Uterus (tissue), 4 donors: ENCODE results near the gene MDC1. TPM values are rescaled to one million over a fixed set of nuclear protein-coding genes. Genes with fewer than 3 reads are reported as not detected.
A peak's percentile ranks its signal among the peaks of the same experiment; 100 is the strongest.

ENCODE experiments used
- DNase-seq, 2 donors: peaks; one replicate each; pipeline ENCODE4 v3.0.0-alpha.2; 2019 to 2020
- H3K27ac ChIP-seq, 2 donors: fragments of 200-600 bp; sonication (generic); 1 replicate in 1 of 2; 2 replicates in 1 of 2; pipeline ENCODE4 v1.5.1; 2016 to 2018
- H3K27me3 ChIP-seq, 2 donors: fragments of 200-600 bp; sonication (generic); one replicate each; pipeline ENCODE4 v1.5.1; 2018 to 2019; ENCODE audit warnings: control low read depth in 1 of 2
- H3K36me3 ChIP-seq, 2 donors: fragments of 200-600 bp; sonication (generic); one replicate each; pipeline ENCODE4 v1.5.1; 2019; ENCODE audit warnings: control low read depth in 1 of 2
- H3K4me1 ChIP-seq, 2 donors: fragments of 200-600 bp; sonication (generic); one replicate each; pipeline ENCODE4 v1.5.1; 2018 to 2019; ENCODE audit warnings: control low read depth in 1 of 2
- H3K4me3 ChIP-seq, 2 donors: fragments of 200-600 bp; sonication (generic); 1 replicate in 1 of 2; 2 replicates in 1 of 2; pipeline ENCODE4 v1.5.1; 2018 to 2019; ENCODE audit warnings: mild to moderate bottlenecking in 1 of 2
- H3K9me3 ChIP-seq, 2 donors: fragments of 200-600 bp; sonication (generic); one replicate each; pipeline ENCODE4 v1.5.1; 2019; ENCODE audit warnings: control low read depth in 1 of 2
- POLR2A ChIP-seq, 2 donors: fragments of 450-650 bp; IDR thresholded peaks; one replicate each; pipeline ENCODE4 v1.6.1; 2016; ENCODE audit warnings: antibody characterized with exemption in 2 of 2, mild to moderate bottlenecking in 1 of 2, moderate library complexity in 1 of 2
- intact Hi-C: fragments of 100-400 bp; cut with DNase I; formaldehyde crosslinking; loops from one replicate; pipeline ENCODE4 v1.15.1; 2023; ENCODE audit warnings: low total_unique reads
- total RNA-seq, 4 donors: library from RNA; depleted of rRNA in 3 of 4; stranded (reverse); fragments of >200 nt in 3 of 4; gene quantifications; one replicate each; pipeline versions ENCODE4 v1.1.0 to v1.2.4, GENCODE V29; 2014 to 2023
- TF ChIP-seq, protein P1 (sequence below), 4 experiments: fragments of 200-600 bp in 2 of 4; fragments of 450-650 bp in 2 of 4; sonication (generic) in 2 of 4; IDR thresholded peaks; one replicate each; pipeline ENCODE4 v1.5.1; 2016 to 2019; ENCODE audit warnings: antibody characterized with exemption in 4 of 4, mild to moderate bottlenecking in 2 of 4, moderate library complexity in 1 of 4
- donor health status: DM: yes; HTN: yes; CAD: no.

The MDC1 gene
- total RNA-seq, 4 donors from 2014 or later = 3.1 to 61.9 (median 10.2) TPM

DNA sequence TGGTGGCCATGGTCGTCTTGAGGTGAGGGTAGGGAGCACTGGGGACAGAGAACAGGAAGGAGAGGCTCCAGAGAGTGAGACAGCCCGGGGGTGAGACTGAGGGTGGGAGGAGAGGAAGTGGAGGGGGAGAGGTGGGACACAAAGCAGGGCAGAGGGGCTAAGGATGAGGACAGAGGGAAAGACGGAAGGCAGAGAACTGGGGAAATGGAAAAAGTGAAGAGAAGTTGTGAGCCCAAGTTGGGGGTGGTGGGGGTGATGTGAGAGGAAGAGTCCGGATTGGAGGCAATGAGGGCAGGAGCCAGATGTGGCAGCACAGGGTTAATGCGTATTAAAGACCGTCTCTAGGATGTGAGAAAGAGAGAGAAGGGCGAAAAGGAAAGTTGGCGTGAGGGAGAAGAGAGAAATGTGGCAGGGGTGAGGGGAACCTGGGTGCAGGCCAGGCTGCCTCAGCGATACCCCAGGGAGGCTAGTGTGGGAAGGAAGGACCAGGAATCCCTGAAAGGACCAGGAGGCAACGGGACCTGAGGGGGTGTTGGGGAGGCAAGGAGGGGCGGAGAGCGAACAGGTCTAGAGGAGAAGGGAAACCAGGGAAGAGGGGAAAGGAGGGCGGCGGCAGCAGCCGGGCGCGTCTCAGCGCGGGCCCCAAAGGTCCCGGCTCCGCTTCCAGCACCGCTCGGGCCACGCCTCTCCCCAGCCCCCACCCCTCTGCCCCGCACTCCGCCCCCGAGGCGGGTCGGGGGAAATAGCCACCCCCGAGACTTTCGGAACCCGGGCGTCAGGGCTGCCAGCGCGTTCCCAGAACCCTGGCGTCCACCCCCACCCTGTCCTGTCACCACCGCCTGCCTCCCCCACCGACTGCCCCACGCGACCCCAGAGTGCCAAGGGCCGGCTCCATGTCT lies 30.8 kb downstream of the MDC1 start, which contains the start of gene PPP1R18:
Gene PPP1R18, minus strand, starts transcription at position 637 of the 899 bp plus-strand sequence. Its CDS starts 627 bp downstream, at position 10.
- DNase-seq = peak; percentile 87
- Histone ChIP-seq H3K9me3 (no peaks in the 10 kb centered on the region), H3K27me3 (no peaks in the 10 kb centered on the region), H3K4me1 (peaks cover 8 to 26% of the 10 kb centered on the region in 2 donors), H3K27ac (peak within 1 kb of the TSS; percentile 98 to 99), H3K36me3 (no peaks in the 10 kb centered on the region), H3K4me3 (peak within 1 kb of the TSS; percentile 79 to 99)
- TF ChIP-seq, protein P1, sequence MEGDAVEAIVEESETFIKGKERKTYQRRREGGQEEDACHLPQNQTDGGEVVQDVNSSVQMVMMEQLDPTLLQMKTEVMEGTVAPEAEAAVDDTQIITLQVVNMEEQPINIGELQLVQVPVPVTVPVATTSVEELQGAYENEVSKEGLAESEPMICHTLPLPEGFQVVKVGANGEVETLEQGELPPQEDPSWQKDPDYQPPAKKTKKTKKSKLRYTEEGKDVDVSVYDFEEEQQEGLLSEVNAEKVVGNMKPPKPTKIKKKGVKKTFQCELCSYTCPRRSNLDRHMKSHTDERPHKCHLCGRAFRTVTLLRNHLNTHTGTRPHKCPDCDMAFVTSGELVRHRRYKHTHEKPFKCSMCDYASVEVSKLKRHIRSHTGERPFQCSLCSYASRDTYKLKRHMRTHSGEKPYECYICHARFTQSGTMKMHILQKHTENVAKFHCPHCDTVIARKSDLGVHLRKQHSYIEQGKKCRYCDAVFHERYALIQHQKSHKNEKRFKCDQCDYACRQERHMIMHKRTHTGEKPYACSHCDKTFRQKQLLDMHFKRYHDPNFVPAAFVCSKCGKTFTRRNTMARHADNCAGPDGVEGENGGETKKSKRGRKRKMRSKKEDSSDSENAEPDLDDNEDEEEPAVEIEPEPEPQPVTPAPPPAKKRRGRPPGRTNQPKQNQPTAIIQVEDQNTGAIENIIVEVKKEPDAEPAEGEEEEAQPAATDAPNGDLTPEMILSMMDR (IDR thresholded peaks at IDR 0.05) = no peak
- peak in 1 of 2 donors; percentile 45 for TF ChIP-seq POLR2A (IDR thresholded peaks at IDR 0.05)
- intact Hi-C loops = loop anchor here (2.0 kb wide), 1 partner anchor 35 kb away; the partner anchor contains the start of gene TUBB

- no peaks in the 10 kb centered on the region for H3K36me3 ChIP-seq
- H3K9me3 ChIP-seq = no peaks in the 10 kb centered on the region
- TF ChIP-seq, protein P1 (IDR thresholded peaks at IDR 0.05) = peak in 1 of 4 experiments; percentile 42
- TF ChIP-seq POLR2A (IDR thresholded peaks at IDR 0.05) = no peak
- H3K4me3 ChIP-seq = peak overlapping the region; percentile 79 to 99
- H3K4me1 ChIP-seq = peaks cover 8 to 28% of the 10 kb centered on the region in 2 donors
- peak overlapping the region; percentile 98 to 99 for H3K27ac ChIP-seq
- intact Hi-C loops = loop anchor here (2.0 kb wide), 1 partner anchor 35 kb away; the partner anchor contains the start of gene TUBB
- DNase-seq = peak in 1 of 2 donors; percentile 41
- no peaks in the 10 kb centered on the region for H3K27me3 ChIP-seq
Observed at GRCh38 chr6:30685157-30686008, 31.7 kb downstream of the MDC1 start.

DNA sequence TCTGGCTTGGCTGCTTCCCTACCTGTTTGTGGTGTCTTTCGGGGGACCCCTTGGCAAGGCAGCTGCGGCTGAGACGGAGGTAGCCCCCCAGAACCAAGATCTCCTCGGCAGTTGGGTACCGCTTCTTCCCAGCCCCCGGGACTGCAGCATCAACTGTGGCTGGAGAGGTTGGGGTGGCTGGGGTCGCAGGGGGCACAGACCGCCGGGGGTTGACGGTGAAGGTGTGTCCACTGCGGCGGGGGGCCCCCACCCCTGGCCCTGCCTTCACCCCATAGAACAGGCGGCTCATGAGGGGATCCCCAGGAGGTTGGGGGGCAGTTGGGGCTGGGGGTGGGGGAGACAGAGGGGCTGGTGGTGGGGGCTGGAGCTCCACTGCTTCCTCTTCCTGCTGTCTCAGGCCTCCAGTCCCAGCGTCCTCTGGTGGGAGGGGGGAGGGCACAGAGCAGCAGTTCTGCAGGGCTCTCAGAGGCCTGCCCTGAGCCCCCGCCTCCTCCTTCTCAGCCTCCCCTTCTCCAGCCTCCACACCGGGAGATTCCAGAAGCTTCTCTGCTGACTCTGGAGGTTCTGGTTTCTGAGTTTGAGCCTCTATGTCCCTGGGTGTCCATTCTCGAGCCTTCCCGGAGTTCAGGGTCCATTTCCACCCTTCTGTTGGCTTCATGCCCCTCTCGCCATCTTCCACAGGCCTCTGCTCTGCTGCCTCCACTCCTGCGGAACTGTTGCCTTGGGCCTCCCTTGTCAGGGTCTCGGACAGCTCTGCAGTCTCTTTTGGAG lies 32.5 kb downstream of the MDC1 start:
- intact Hi-C loops = no loop called here
- Histone ChIP-seq H3K27ac (peak overlapping the region; percentile 98 to 99), H3K36me3 (no peaks in the 10 kb centered on the region), H3K27me3 (no peaks in the 10 kb centered on the region), H3K9me3 (no peaks in the 10 kb centered on the region), H3K4me3 (peak overlapping the region; percentile 79 to 99), H3K4me1 (peaks cover 3 to 29% of the 10 kb centered on the region in 2 donors)
- TF ChIP-seq, protein P1 (IDR thresholded peaks at IDR 0.05) = no peak
- TF ChIP-seq POLR2A (IDR thresholded peaks at IDR 0.05) = no peak
- peak in 1 of 2 donors; percentile 45 for DNase-seq

GRCh38 chr6:30683980-30684338 lies 33.1 kb downstream of the MDC1 start:
- intact Hi-C loops = no loop called here
- Histone ChIP-seq H3K9me3 (no peaks in the 10 kb centered on the region), H3K4me3 (peak overlapping the region; percentile 79 to 99), H3K27ac (peak overlapping the region; percentile 98 to 99), H3K4me1 (peaks cover 0 to 27% of the 10 kb centered on the region in 2 donors), H3K27me3 (no peaks in the 10 kb centered on the region), H3K36me3 (no peaks in the 10 kb centered on the region)
- no peak for DNase-seq
- TF ChIP-seq POLR2A (IDR thresholded peaks at IDR 0.05) = no peak
- TF ChIP-seq, protein P1 (IDR thresholded peaks at IDR 0.05) = no peak
